Neural progenitor cell (in vitro differentiated cells): ENCODE measurements around the gene FGF10. TPM values are rescaled to one million over a fixed set of nuclear protein-coding genes. Genes with fewer than 3 reads are reported as not detected.
A peak's percentile ranks its signal among the peaks of the same experiment; 100 is the strongest.

ENCODE experiments used
- DNase-seq: peaks from one replicate; pipeline ENCODE4 v3.0.0-alpha.2; 2016; ENCODE audit warnings: low spot score
- H2AFZ ChIP-seq: fragments of 200-600 bp; sonication (generic); replicated peaks from 2 replicates; pipeline ENCODE4 v1.6.1; 2016; ENCODE audit warnings: antibody characterized with exemption
- H3F3A ChIP-seq: fragments of 200-600 bp; sonication (generic); 2 replicates; pipeline ENCODE4 v1.6.1; 2016; ENCODE audit warnings: antibody characterized with exemption, low read depth
- H3K27ac ChIP-seq: fragments of 200-600 bp; sonication (generic); 2 replicates; pipeline ENCODE4 v1.5.1; 2016; ENCODE audit warnings: mild to moderate bottlenecking
- H3K27me3 ChIP-seq: fragments of 200-600 bp; sonication (generic); 2 replicates; pipeline ENCODE4 v1.6.1; 2016; ENCODE audit warnings: mild to moderate bottlenecking, moderate library complexity
- H3K36me3 ChIP-seq: fragments of 200-600 bp; sonication (generic); 2 replicates; pipeline ENCODE4 v1.5.1; 2016
- H3K4me1 ChIP-seq: fragments of 200-600 bp; sonication (generic); 2 replicates; pipeline ENCODE4 v1.6.1; 2016; ENCODE audit warnings: mixed run types
- H3K4me2 ChIP-seq: fragments of 200-600 bp; sonication (generic); 2 replicates; pipeline ENCODE4 v1.6.1; 2016
- H3K4me3 ChIP-seq: fragments of 200-600 bp; sonication (generic); 2 replicates; pipeline ENCODE4 v1.5.1; 2016
- H3K79me2 ChIP-seq: fragments of 200-600 bp; sonication (generic); 2 replicates; pipeline ENCODE4 v1.6.1; 2016; ENCODE audit warnings: low read depth
- H3K9ac ChIP-seq: fragments of 200-600 bp; sonication (generic); 2 replicates; pipeline ENCODE4 v1.6.1; 2016
- H3K9me3 ChIP-seq: fragments of 200-600 bp; sonication (generic); 2 replicates; pipeline ENCODE4 v1.5.1; 2016; ENCODE audit warnings: low read depth
- H4K20me1 ChIP-seq: fragments of 200-600 bp; sonication (generic); 2 replicates; pipeline ENCODE4 v1.6.1; 2016; ENCODE audit warnings: low read depth
- H3K27ac Mint-ChIP-seq: 3 replicates; pipeline ENCODE4 v1.8.0; 2021; ENCODE audit warnings: mixed read lengths
- H3K27me3 Mint-ChIP-seq: 2 replicates; pipeline ENCODE4 v1.8.0; 2022; ENCODE audit warnings: low read depth, mild to moderate bottlenecking, inconsistent platforms, moderate library complexity, mixed read lengths; ENCODE audit not compliant: insufficient read depth
- H3K36me3 Mint-ChIP-seq: 3 replicates; pipeline ENCODE4 v1.8.0; 2021; ENCODE audit warnings: mixed read lengths
- H3K4me1 Mint-ChIP-seq: 3 replicates; pipeline ENCODE4 v1.8.0; 2021; ENCODE audit warnings: mixed read lengths
- H3K4me3 Mint-ChIP-seq: 3 replicates; pipeline ENCODE4 v1.8.0; 2021; ENCODE audit warnings: mild to moderate bottlenecking, moderate library complexity, mixed read lengths
- H3K9me3 Mint-ChIP-seq: 3 replicates; pipeline ENCODE4 v1.8.0; 2020; ENCODE audit warnings: mixed read lengths
- EZH2 ChIP-seq: fragments of 200-600 bp; sonication (generic); IDR thresholded peaks from 2 replicates; pipeline ENCODE4 v1.6.1; 2017; ENCODE audit warnings: antibody characterized with exemption, mild to moderate bottlenecking, moderate library complexity
- EZH2phosphoT487 ChIP-seq: fragments of 200-600 bp; sonication (generic); IDR thresholded peaks from 2 replicates; pipeline ENCODE4 v1.6.1; 2017; ENCODE audit warnings: antibody characterized with exemption
- total RNA-seq: library from RNA; depleted of rRNA; stranded (reverse); fragments of >200 nt; gene quantifications from 2 replicates; pipeline ENCODE4 v1.2.3, GENCODE V29; 2015; ENCODE audit warnings: low replicate concordance
- TF ChIP-seq, protein P1 (sequence below): fragments of 200-600 bp; sonication (generic); IDR thresholded peaks from 2 replicates; pipeline ENCODE4 v1.5.1; 2017; ENCODE audit warnings: antibody characterized with exemption, mild to moderate bottlenecking

Gene FGF10
- total RNA-seq, 1 donor from 2014 or later, result 0.37 TPM

DNA sequence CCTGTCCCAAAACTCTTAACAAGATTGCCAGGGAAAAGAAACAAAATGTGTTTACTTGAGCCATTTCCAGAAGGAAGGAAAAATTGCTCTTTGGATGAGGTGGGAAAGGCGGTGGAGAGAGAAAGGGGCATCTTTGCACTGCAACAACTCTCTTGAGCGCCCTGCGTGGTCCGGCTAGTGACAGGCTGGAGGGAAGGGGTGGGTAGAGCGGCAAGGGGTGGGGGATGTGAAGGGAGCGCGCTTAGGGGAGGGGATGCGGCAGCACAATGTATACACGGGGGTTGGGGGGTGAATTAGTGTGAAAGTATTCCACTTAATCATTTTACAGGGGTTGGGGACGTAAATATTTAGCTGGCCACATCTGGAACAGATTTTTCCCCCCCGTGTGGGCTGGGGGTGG is 1.3 kb downstream of the FGF10 start:
- peaks cover 11% of the 10 kb centered on the region for H3K27me3 Mint-ChIP-seq
- Histone ChIP-seq H3K9ac (no peak overlapping the region), H3K4me3 (peak overlapping the region; percentile 62), H3K4me2 (peak overlapping the region; percentile 94), H3K27ac (no peak overlapping the region), H3K9me3 (no peaks in the 10 kb centered on the region), H3K4me1 (peaks cover 20% of the 10 kb centered on the region), H3F3A (peaks cover 22% of the 10 kb centered on the region), H4K20me1 (no peaks in the 10 kb centered on the region), H3K27me3 (peaks cover 67% of the 10 kb centered on the region), H3K79me2 (no peaks in the 10 kb centered on the region), H2AFZ (peak overlapping the region; percentile 96), H3K36me3 (no peaks in the 10 kb centered on the region)
- H3K9me3 Mint-ChIP-seq, result no peaks in the 10 kb centered on the region
- DNase-seq, result peak; percentile 51
- TF ChIP-seq, protein P1, sequence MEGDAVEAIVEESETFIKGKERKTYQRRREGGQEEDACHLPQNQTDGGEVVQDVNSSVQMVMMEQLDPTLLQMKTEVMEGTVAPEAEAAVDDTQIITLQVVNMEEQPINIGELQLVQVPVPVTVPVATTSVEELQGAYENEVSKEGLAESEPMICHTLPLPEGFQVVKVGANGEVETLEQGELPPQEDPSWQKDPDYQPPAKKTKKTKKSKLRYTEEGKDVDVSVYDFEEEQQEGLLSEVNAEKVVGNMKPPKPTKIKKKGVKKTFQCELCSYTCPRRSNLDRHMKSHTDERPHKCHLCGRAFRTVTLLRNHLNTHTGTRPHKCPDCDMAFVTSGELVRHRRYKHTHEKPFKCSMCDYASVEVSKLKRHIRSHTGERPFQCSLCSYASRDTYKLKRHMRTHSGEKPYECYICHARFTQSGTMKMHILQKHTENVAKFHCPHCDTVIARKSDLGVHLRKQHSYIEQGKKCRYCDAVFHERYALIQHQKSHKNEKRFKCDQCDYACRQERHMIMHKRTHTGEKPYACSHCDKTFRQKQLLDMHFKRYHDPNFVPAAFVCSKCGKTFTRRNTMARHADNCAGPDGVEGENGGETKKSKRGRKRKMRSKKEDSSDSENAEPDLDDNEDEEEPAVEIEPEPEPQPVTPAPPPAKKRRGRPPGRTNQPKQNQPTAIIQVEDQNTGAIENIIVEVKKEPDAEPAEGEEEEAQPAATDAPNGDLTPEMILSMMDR, result no peak
- peaks cover 42% of the 10 kb centered on the region for H3K4me1 Mint-ChIP-seq
- no peak overlapping the region for H3K27ac Mint-ChIP-seq
- no peaks in the 10 kb centered on the region for H3K36me3 Mint-ChIP-seq
- peak overlapping the region; percentile 97 for H3K4me3 Mint-ChIP-seq

GRCh38 chr5:44387406-44387805 is 1.8 kb downstream of the FGF10 start:
- Mint-ChIP-seq H3K9me3 (no peaks in the 10 kb centered on the region), H3K4me3 (peak overlapping the region; percentile 97), H3K27me3 (peaks cover 11% of the 10 kb centered on the region), H3K36me3 (no peaks in the 10 kb centered on the region), H3K27ac (peak overlapping the region; percentile 12), H3K4me1 (peaks cover 38% of the 10 kb centered on the region)
- Histone ChIP-seq H3K27me3 (peaks cover 65% of the 10 kb centered on the region), H3K9me3 (no peaks in the 10 kb centered on the region), H3K9ac (no peak overlapping the region), H3K4me1 (peaks cover 20% of the 10 kb centered on the region), H2AFZ (no peak overlapping the region), H4K20me1 (no peaks in the 10 kb centered on the region), H3F3A (peaks cover 22% of the 10 kb centered on the region), H3K79me2 (no peaks in the 10 kb centered on the region), H3K36me3 (no peaks in the 10 kb centered on the region), H3K4me3 (peak overlapping the region; percentile 62), H3K4me2 (peak overlapping the region; percentile 94), H3K27ac (no peak overlapping the region)
- no peak for TF ChIP-seq EZH2
- TF ChIP-seq, protein P1, result no peak
- DNase-seq, result peak; percentile 36

GRCh38 chr5:44385291-44385900 is 3.8 kb downstream of the FGF10 start:
- H3K4me2 ChIP-seq, result no peak overlapping the region
- peaks cover 21% of the 10 kb centered on the region for H3F3A ChIP-seq
- TF ChIP-seq EZH2phosphoT487 (no peak), EZH2 (no peak)
- TF ChIP-seq, protein P1, result no peak
- Mint-ChIP-seq H3K4me3 (no peak overlapping the region), H3K27me3 (peaks cover 11% of the 10 kb centered on the region), H3K36me3 (no peaks in the 10 kb centered on the region), H3K27ac (no peak overlapping the region), H3K9me3 (no peaks in the 10 kb centered on the region), H3K4me1 (peaks cover 24% of the 10 kb centered on the region)
- no peaks in the 10 kb centered on the region for H3K79me2 ChIP-seq
- no peaks in the 10 kb centered on the region for H3K9me3 ChIP-seq
- DNase-seq, result no peak
- H3K9ac ChIP-seq, result no peak overlapping the region
- H4K20me1 ChIP-seq, result no peaks in the 10 kb centered on the region
- peaks cover 45% of the 10 kb centered on the region for H3K27me3 ChIP-seq
- no peaks in the 10 kb centered on the region for H3K36me3 ChIP-seq
- no peak overlapping the region for H3K4me3 ChIP-seq
- H2AFZ ChIP-seq, result no peak overlapping the region
- H3K4me1 ChIP-seq, result peaks cover 20% of the 10 kb centered on the region
- H3K27ac ChIP-seq, result no peak overlapping the region
